Measurements from ENCODE around the gene SETMAR. TPM values are rescaled to one million over a fixed set of nuclear protein-coding genes. Genes with fewer than 3 reads are reported as not detected.

The SETMAR gene
- total RNA-seq, 1 experiment from 2014 or later, result 9.4 TPM

DNA sequence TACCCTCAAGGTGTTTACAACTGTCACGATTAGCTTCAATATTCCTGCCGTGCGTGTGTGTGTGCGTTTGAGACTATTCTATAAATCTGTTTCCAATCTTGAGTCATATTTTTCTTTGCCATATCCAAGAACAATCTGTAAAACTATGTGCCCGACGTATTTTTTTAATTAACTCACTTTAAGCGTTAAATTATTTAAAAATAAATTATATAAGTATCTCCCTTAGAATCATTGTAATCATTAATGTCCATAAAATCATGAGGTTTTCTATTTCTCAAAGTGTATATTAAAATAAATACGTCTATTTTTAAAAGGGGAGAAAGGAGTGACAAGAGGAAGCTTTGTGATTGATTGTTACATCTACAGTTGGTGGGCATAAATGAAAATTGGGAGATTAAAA, 2.9 kb downstream of the SETMAR start:
- Histone ChIP-seq H3K4me3 (replicated peaks in 1 of 2; ENCODE audit: low read depth in 1 of 2, low read length in 2 of 2) (no peak overlapping the region), H3K9me3 (ENCODE audit: control insufficient read depth in 1 of 2, insufficient read depth in 1 of 2, low read depth in 1 of 2, low read length in 2 of 2) (no peaks in the 10 kb centered on the region), H3K27me3 (ENCODE audit: insufficient read depth, low read length) (no peaks in the 10 kb centered on the region), H3K79me2 (ENCODE audit: insufficient read depth, low read length) (peaks cover 8% of the 10 kb centered on the region; the same call in 1 of the 2 replicates), H4K20me1 (ENCODE audit: insufficient read depth) (no peaks in the 10 kb centered on the region), H2AFZ (ENCODE audit: low read depth, low read length, poor library complexity, severe bottlenecking) (no peak overlapping the region), H3K4me1 (ENCODE audit: control insufficient read depth in 1 of 2, insufficient read depth in 2 of 2, low read length in 2 of 2) (peaks cover 0 to 18% of the 10 kb centered on the region in 2 experiments; a peak in 1 of 4 replicates), H3K4me2 (ENCODE audit: low read length) (no peak overlapping the region), H3K9ac (ENCODE audit: low read length) (no peak overlapping the region), H3K27ac (ENCODE audit: low read depth, low read length) (no peak overlapping the region), H3K36me3 (ENCODE audit: control insufficient read depth in 1 of 2, insufficient read depth in 2 of 2, low read length in 2 of 2) (no peaks in the 10 kb centered on the region), H3K9me2 (ENCODE audit: insufficient read depth) (no peaks in the 10 kb centered on the region)
- ATAC-seq (no peak), DNase-seq (ENCODE audit: low read depth, low spot score) (no peak)
- ChIA-PET POLR2A (no interaction called here), RAD21 (ENCODE audit: low non-redundant PET in 1 of 2, low total read pairs in 2 of 2, uncharacterized antibody in 2 of 2, unreplicated experiment in 2 of 2) (no interaction called here), CTCF (interaction anchor here (1.0 kb wide), 1 partner anchor 8 kb away, joined by 4 read pairs; no protein-coding TSS in a partner anchor)
- TF ChIP-seq FOSL1 (IDR thresholded peaks at IDR 0.05; ENCODE audit: low read depth) (no peak), EZH2 (IDR thresholded peaks at IDR 0.05) (no peak), JUND (IDR thresholded peaks at IDR 0.05) (no peak), ZNF274 (IDR thresholded peaks at IDR 0.05; ENCODE audit: low read depth, low read length) (no peak), EGR1 (IDR thresholded peaks at IDR 0.05; ENCODE audit: low read depth) (no peak), EZH2phosphoT487 (IDR thresholded peaks at IDR 0.05; ENCODE audit: borderline replicate concordance) (no peak), ZFX (IDR thresholded peaks at IDR 0.05) (no peak), SRF (IDR thresholded peaks at IDR 0.05; ENCODE audit: low read depth) (no peak), CEBPB (IDR thresholded peaks at IDR 0.05; ENCODE audit: low read depth) (no peak), SP1 (IDR thresholded peaks at IDR 0.05; ENCODE audit: low read depth) (no peak)
- TF ChIP-seq, protein P1, sequence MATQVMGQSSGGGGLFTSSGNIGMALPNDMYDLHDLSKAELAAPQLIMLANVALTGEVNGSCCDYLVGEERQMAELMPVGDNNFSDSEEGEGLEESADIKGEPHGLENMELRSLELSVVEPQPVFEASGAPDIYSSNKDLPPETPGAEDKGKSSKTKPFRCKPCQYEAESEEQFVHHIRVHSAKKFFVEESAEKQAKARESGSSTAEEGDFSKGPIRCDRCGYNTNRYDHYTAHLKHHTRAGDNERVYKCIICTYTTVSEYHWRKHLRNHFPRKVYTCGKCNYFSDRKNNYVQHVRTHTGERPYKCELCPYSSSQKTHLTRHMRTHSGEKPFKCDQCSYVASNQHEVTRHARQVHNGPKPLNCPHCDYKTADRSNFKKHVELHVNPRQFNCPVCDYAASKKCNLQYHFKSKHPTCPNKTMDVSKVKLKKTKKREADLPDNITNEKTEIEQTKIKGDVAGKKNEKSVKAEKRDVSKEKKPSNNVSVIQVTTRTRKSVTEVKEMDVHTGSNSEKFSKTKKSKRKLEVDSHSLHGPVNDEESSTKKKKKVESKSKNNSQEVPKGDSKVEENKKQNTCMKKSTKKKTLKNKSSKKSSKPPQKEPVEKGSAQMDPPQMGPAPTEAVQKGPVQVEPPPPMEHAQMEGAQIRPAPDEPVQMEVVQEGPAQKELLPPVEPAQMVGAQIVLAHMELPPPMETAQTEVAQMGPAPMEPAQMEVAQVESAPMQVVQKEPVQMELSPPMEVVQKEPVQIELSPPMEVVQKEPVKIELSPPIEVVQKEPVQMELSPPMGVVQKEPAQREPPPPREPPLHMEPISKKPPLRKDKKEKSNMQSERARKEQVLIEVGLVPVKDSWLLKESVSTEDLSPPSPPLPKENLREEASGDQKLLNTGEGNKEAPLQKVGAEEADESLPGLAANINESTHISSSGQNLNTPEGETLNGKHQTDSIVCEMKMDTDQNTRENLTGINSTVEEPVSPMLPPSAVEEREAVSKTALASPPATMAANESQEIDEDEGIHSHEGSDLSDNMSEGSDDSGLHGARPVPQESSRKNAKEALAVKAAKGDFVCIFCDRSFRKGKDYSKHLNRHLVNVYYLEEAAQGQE (IDR thresholded peaks at IDR 0.05; ENCODE audit: low read depth), result no peak
- TF ChIP-seq, protein P2, sequence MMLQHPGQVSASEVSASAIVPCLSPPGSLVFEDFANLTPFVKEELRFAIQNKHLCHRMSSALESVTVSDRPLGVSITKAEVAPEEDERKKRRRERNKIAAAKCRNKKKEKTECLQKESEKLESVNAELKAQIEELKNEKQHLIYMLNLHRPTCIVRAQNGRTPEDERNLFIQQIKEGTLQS (IDR thresholded peaks at IDR 0.05), result no peak
- TF ChIP-seq, protein P3, sequence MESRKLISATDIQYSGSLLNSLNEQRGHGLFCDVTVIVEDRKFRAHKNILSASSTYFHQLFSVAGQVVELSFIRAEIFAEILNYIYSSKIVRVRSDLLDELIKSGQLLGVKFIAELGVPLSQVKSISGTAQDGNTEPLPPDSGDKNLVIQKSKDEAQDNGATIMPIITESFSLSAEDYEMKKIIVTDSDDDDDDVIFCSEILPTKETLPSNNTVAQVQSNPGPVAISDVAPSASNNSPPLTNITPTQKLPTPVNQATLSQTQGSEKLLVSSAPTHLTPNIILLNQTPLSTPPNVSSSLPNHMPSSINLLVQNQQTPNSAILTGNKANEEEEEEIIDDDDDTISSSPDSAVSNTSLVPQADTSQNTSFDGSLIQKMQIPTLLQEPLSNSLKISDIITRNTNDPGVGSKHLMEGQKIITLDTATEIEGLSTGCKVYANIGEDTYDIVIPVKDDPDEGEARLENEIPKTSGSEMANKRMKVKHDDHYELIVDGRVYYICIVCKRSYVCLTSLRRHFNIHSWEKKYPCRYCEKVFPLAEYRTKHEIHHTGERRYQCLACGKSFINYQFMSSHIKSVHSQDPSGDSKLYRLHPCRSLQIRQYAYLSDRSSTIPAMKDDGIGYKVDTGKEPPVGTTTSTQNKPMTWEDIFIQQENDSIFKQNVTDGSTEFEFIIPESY (IDR thresholded peaks at IDR 0.05; ENCODE audit: extremely low read depth, insufficient replicate concordance, low read length), result no peak
- TF ChIP-seq, protein P4, sequence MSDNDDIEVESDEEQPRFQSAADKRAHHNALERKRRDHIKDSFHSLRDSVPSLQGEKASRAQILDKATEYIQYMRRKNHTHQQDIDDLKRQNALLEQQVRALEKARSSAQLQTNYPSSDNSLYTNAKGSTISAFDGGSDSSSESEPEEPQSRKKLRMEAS (IDR thresholded peaks at IDR 0.05), result no peak
- TF ChIP-seq, protein P5, sequence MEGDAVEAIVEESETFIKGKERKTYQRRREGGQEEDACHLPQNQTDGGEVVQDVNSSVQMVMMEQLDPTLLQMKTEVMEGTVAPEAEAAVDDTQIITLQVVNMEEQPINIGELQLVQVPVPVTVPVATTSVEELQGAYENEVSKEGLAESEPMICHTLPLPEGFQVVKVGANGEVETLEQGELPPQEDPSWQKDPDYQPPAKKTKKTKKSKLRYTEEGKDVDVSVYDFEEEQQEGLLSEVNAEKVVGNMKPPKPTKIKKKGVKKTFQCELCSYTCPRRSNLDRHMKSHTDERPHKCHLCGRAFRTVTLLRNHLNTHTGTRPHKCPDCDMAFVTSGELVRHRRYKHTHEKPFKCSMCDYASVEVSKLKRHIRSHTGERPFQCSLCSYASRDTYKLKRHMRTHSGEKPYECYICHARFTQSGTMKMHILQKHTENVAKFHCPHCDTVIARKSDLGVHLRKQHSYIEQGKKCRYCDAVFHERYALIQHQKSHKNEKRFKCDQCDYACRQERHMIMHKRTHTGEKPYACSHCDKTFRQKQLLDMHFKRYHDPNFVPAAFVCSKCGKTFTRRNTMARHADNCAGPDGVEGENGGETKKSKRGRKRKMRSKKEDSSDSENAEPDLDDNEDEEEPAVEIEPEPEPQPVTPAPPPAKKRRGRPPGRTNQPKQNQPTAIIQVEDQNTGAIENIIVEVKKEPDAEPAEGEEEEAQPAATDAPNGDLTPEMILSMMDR (IDR thresholded peaks at IDR 0.05 in 2 of 3, conservative IDR thresholded peaks at IDR 0.05 in 1 of 3; ENCODE audit: borderline replicate concordance in 1 of 3, insufficient read depth in 1 of 3, low read depth in 2 of 3, low read length in 2 of 3), result no peak
- intact Hi-C loops (cut with micrococcal nuclease), result no loop called here
- no TSS peak for BruUV-seq (replicated peaks)
